Limb (tissue), 2 donors: ENCODE measurements around the gene ATCAY.
A peak's percentile ranks its signal among the peaks of the same experiment; 100 is the strongest.

Experiments used
- DNase-seq, 2 donors: peaks; one replicate each; pipeline ENCODE4 v3.0.0-alpha.2; 2016; ENCODE audit errors: extremely low spot score in 2 of 2

The ATCAY gene

DNA sequence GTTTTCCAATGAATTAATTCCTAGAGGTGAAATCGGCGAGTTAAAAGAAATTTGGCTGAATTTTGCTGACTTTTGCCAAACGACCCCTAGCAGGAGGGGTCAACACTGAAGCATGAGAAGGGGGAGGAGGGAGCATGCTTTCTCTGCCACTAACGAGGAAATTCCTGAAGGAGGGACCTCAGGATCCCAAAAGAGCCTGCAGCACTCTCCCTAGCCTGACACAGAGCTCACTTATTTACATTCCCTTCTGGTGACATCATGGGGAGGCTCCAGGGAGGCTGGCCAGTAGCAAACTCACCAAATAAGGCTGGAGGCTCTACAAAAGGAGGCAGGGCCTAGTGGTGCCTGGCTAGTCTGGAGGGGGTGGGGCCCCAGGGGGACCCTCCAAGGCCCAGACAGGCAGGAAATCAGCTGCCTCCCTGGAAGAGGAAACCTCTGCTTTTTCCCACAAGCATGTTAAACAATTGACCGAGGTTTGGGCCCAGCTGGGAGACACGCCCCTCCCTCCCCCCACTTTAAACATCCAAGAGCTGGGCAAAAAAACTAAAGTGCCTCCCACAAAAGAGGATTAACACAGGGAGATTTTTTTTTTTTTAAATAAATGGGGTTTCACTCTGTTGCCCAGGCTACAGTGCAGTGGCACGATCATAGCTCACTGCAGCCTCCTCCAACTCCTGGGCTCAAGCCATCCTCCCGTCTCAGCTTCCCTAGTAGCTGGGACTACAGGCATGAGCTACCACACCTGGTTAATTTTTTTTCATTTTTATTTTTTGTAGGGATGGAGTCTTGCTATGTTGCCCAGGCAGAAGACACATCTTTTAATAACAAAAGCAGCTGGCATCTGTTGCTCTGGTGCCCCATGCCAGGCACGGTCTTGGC is 88.3 kb downstream of the ATCAY start:
- DNase-seq = peak; percentile 78 to 85

DNA sequence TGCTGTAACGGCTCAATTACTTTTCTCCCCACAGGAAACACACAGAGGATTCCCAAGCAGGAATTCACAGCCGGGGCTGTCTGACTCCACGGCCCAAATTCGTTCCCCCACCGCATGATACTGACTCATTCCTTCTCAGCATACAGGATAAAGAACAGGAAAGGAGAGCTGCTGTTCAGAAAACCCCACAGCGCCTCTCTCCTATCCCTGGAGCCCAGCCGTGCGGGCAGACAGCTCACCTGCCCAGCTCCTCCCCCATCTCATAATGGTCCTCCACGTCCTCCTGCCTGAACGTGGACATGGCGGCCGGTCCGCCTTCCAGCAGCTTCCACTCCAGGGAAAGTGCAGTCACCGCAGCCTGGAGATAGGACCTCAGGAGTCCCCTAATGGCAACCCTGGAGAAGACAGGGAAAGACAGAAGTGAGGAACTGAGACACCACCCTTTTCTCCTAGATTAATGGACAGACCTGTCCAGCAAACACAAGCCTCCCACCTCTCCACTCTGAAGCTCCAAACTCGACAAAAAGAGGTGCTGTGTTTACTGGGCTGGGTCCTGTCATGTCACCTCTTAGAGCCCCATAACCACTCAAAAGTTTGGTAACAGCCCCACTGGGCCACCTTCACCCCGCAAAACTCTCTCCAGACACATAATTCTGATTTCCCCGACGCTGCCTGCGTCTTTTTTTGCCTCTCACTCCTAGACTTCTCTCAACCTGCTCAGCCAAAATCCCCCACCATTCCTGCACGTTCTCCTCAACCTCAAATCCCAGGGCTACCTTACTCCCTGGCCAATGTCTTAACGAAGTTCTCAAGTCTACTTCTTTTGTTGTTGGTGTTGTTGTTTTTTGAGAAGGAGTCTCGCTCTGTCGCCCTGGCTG is 89.2 kb downstream of the ATCAY start:
- DNase-seq = no peak

DNA sequence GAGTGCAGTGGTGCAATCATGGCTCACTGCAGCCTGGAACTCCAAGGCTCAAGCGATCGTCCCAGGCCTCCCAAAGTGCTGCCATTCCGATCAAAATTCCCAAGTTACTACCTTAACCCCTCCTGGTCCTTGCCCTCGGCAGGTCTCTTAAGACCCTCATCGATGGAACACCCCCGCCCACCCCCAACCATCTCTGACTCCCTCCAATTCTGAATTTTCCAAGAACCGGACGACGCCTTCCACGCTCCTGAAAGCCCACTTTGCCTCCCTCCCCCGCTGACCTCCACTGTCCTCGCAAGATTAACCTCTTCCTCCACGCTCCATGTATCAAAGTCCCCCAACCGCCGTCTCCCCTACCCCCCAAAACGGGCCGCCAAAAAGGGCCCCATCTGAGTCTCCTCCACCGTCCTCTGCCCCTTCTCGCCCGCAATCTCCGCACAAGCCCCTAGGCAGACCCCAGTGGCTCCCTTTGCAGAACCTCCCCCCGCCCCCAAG is 89.9 kb downstream of the ATCAY start:
- DNase-seq = no peak

DNA sequence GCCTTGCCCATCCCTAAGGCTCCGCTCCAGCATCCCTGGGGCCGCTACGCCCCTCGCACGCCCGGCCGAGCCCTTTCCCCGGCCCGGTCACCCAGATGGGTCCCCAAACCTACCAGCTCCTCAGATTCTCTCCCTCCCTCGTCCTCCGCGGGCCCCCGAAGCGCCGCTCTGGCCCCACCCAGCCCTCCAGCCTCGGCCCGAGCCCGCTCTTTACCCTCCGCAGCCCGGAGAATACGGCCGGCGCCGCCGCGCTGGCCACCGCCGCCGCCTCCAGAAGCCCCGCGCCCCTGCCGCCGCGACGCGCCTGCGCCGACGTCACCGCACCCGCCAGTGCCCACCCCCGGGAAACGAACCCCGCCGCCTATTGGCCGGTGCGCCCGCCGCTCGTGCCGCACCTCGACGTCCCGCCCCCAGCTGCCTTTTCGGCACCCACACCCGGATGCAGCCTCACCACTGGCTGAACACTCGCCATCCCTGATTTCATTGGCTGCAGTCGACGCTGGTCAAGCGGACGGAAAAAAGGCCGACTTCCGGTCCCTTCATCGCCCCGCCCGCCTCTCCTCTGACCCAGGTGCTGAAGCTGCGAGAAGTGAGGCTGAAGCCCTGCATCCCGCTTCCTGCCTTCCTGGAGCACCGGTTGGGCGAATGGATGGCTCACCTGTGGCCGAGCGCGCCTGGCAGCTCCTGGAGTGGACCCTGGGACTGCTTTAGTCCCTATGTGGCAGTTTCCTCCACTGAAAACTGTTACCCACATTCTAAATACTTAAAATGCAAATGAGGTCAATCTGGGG is 90.5 kb downstream of the ATCAY start, which contains the start of gene DAPK3:
Gene DAPK3, minus strand, starts transcription at position 292 of the 791 bp plus-strand sequence. CDS start 1,364 bp downstream, outside the sequence.
- DNase-seq = peak; percentile 97 to 99

DNA sequence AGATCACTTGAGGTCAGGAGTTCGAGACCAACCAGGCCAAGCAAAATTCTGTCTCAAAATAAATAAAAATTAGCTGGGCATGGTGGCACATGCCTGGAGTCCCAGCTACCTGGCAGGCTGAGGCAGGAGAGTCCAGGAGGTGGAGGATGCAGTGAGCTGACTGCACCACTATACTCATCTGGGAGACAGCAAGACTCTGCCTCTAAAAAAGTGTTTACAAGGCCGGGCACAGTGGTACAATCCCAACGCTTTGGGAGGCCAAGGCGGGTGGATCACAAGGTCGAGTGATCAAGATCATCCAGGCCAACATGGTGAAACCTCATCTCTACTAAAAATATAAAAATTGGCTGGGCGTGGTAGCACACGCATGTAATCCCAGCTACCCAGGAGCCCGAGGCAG is 94.7 kb downstream of the ATCAY start:
- DNase-seq = no peak

DNA sequence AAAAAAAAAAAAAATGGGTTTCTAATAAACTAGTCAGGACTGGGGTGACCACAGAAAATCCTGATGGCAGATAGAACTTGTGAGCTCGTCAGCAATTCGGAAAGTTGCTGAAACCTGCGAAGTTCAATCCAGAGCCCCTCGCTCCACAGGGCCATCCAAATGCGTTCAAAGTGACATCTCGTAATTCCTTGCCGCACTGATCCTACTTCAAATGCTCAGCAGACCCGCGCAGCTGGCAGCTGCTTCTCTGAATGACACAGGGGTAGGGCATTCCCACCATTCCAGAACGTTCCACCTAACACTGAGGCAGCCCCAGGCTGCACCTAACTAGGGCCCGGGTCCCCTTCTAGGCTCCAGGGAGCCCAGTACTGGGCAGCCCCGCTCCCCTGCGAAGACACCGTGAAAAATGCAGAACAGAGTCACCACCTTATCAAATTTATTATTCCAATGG is 95.2 kb downstream of the ATCAY start:
- DNase-seq = no peak

DNA sequence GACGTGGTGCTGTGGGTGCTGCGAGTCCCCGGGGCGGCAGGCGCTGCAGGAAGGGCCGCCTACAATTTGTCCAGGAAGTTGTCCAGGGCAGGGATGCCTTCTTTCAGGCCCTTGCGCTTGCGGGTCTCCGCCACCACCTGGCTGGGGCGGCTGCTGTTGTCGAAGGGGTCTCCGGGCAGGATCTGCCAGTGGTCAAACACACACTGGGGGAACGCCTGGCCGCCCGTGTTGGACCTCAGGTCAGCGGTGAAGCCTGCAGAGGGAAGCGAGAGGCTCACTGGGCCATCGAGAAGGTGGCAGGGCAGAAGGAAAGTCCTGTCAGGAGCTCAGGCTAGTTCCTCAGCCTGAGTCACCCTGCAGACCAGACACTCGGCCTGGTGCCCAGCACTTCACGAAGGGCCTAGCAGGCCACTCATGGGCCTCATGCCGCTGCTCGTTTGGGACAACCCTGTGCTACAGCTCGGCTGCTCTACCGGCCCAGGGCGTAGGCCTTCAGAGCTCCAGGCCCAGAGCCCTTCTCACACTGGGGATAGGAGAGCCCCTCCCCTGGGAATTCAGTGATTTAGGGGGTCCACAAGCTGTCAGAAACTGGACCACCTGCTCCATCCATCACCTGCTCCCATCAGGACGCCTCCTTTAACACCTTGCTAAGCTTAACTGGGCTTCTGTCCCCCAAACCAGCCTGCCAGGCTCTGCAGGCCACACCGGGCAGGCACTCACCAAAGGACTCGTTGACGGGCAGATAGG is 96.2 kb downstream of the ATCAY start:
- no peak for DNase-seq
